CD4-positive, alpha-beta T cell treated with Interleukin-21 for 1 hour (primary cell): Measurements from ENCODE around the gene NFATC3.
"Not testable (repeated sequence)": the region's sequence is repeated elsewhere in the genome, so short reads cannot be mapped to it uniquely, and the experiment has no call there.

Experiments
- DNase-seq: peaks from one replicate; pipeline ENCODE4 v3.0.0-alpha.2; 2020

NFATC3 gene

GRCh38 chr16:68090130-68090529 is 5.0 kb downstream of the NFATC3 start:
- peak; percentile 44 for DNase-seq

- DNase-seq, result no peak
Observed at GRCh38 chr16:68090533-68090932, 5.4 kb downstream of the NFATC3 start.

GRCh38 chr16:68091380-68092261 is 6.5 kb downstream of the NFATC3 start:
- no peak for DNase-seq

GRCh38 chr16:68092275-68092674 is 7.1 kb downstream of the NFATC3 start:
- DNase-seq, result not testable (repeated sequence)

GRCh38 chr16:68093816-68094613 is 8.8 kb downstream of the NFATC3 start:
- DNase-seq, result peak; percentile 45

GRCh38 chr16:68094614-68094934 is 9.4 kb downstream of the NFATC3 start:
- no peak for DNase-seq

GRCh38 chr16:68096491-68096890 is 11.3 kb downstream of the NFATC3 start:
- no peak for DNase-seq

- DNase-seq, result no peak
Observed at GRCh38 chr16:68097088-68097487, 11.9 kb downstream of the NFATC3 start.

- DNase-seq, result no peak
Observed at GRCh38 chr16:68097895-68098294, 12.7 kb downstream of the NFATC3 start.

GRCh38 chr16:68100488-68100887 is 15.3 kb downstream of the NFATC3 start:
- DNase-seq, result no peak

GRCh38 chr16:68105611-68106010 is 20.4 kb downstream of the NFATC3 start:
- DNase-seq, result no peak

- DNase-seq, result not testable (repeated sequence)
Observed at GRCh38 chr16:68107230-68107928, 22.2 kb downstream of the NFATC3 start.

GRCh38 chr16:68109156-68109555 is 24.0 kb downstream of the NFATC3 start:
- not testable (repeated sequence) for DNase-seq

GRCh38 chr16:68110611-68111010 is 25.4 kb downstream of the NFATC3 start:
- DNase-seq, result not testable (repeated sequence)

GRCh38 chr16:68111379-68111778 is 26.2 kb downstream of the NFATC3 start:
- DNase-seq, result no peak

GRCh38 chr16:68113059-68113761 is 28.0 kb downstream of the NFATC3 start:
- DNase-seq, result no peak

GRCh38 chr16:68113765-68114240 is 28.6 kb downstream of the NFATC3 start:
- DNase-seq, result no peak

GRCh38 chr16:68114939-68115338 is 29.8 kb downstream of the NFATC3 start:
- DNase-seq, result not testable (repeated sequence)

GRCh38 chr16:68115851-68116250 is 30.7 kb downstream of the NFATC3 start:
- no peak for DNase-seq

GRCh38 chr16:68116256-68116867 is 31.2 kb downstream of the NFATC3 start:
- DNase-seq, result peak; percentile 52

- no peak for DNase-seq
Observed at GRCh38 chr16:68117884-68118283, 32.7 kb downstream of the NFATC3 start.

GRCh38 chr16:68118954-68119353 is 33.8 kb downstream of the NFATC3 start:
- DNase-seq, result not testable (repeated sequence)
